ENCODE data around the gene TTC13.
A peak's percentile ranks its signal among the peaks of the same experiment; 100 is the strongest.

The TTC13 gene

DNA sequence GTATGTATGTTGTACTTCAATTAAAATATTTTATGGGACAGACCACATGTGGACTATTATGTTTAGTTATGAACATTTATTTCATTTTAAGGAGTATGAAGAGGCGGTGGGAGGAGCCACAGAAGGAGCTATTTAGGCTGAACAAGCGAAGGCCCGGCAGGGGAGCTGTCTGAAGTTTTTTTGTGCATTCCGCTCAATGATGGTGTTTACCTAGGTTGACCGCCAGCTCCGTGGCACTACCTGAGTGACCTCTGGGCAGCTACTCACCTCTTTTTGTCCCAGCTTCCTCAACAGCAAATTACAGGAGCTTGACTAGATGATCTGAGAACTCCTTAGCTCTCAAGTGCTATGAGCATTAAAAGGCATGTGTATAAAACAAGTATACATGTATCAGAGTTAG is 77.7 kb downstream of the TTC13 start:
- DNase-seq: no peak

DNA sequence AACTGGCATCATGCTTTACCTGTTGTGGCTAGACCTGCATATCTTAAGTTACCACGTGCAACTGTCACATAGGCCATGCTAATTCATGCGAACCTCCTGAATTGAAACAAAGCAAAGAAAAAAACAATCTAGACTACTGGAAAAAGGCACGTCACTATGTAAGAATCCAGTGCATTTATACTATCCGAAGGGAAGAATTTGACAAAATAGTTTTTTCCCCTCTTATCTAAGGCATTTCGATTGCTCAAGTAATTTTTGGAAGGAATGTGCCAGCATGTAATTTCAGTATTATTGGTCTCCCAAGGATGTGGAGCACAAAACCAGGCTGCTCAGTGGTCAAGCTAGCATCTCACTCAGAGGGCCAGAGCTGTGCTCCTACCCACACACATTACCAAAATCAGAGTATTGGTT is 78.8 kb downstream of the TTC13 start:
- DNase-seq: no peak

DNA sequence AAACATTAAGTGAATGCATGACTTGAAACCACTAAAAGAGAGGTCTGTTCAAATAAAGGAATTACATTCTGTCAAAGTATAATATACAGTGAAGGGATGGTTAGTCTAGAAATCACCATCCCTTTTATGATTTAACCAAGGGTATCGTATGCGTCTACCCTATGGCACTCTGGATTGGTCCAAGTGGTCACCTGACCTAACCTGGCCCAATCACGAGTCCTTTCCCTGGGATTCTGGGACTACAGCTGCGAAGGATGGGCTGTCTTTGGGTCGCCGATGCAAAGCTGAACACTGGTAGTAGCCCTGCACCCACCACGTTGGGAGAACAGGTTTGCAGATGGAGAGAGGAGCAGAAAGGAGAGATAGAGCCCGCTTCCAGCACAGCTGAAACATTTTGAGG is 79.9 kb downstream of the TTC13 start:
- no peak for DNase-seq

DNA sequence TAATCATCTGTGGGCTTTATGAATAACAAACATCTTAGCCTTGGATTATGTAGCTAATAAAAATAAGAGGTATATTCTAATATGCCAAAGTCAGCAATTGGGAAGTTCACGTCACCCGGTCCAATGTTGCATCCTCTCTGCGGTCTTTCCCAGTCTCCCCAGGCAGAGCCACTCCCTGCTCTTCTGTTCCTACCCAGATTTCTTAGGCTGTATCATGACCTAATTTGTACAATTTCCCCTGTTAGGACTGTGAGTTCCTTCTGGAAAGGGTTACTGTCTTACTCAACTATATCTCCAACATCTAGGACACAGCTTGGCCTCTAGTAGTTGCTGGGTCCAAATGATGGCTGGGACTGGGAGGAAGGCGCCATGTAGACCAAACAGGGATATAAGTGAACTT is 80.5 kb downstream of the TTC13 start:
- no peak for DNase-seq

DNA sequence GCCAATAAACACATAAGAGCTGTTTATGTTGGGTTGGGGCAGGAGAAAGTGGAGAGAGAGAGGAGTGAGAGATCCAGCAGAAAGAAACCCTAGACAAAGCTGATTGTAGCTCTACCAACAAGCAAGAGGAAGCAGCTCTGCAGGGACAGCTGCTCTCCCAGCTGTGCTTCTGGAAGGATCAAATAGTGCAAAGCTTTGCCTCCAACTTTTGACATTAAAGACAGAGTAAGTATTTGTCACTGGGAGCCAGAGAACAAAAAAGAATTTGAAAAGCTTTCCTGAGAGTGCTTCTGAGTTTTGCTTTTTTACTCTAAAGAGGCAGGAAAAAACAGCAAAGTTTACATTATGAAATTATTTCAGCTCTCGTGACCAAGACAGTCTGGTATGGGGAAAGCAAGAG is 81.9 kb downstream of the TTC13 start:
- no peak for DNase-seq

DNA sequence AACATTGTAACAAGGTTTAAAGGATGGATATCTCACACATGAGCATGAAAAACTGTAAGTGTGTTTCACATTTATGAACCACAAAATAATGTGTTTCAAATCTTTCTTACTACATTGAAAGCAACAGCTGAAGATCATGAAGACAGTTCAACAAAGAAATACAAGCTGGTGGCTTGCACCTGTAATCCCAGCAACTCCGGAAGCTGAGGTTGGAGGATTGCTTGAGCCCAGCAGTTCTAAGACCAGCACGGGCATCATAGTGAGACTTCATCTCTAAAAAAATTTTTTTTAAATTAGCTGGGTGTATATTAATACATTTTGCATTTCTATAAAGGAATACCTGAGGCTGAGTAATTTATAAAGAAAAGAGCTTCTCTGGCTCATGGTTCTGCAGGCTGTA is 83.2 kb downstream of the TTC13 start:
- no peak for DNase-seq

DNA sequence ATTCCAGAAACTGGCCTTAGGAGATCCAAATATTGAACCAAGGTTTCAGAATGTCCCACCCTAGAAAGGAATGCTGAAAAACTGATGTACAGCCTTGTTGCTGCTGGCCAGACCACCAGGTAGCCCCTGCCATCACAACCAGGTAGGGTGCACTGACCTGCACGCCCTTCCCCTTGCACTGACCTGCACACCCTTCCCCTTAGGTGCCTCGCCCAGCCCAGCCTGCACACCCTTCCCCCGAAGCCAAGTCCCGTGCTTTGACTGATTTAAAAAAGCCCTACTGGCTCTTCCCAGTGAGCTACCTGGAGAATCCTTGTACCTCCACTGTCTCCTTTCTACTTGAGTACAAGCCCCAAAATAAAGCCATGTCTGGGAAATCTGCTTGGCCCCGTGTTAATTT is 84.0 kb downstream of the TTC13 start:
- DNase-seq: no peak

DNA sequence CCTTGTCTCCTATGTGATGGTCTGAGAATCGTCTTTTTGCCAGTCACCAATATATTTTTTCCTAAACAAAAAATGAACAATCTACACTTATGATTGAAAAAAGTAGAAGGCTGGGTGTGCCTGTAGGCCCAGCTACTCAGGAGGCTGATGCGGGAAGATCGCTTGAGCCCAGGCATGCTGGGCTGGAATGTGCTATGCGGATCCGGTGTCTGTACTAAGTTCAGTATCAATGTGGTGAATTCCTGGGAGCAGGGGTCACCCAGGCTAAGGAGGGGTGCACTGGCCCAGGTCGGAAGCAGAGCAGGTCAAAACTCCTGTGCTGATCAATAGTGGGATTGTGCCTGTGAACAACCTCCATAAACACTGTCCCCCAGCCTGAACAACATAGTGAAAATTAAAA is 84.6 kb downstream of the TTC13 start:
- no peak for DNase-seq

DNA sequence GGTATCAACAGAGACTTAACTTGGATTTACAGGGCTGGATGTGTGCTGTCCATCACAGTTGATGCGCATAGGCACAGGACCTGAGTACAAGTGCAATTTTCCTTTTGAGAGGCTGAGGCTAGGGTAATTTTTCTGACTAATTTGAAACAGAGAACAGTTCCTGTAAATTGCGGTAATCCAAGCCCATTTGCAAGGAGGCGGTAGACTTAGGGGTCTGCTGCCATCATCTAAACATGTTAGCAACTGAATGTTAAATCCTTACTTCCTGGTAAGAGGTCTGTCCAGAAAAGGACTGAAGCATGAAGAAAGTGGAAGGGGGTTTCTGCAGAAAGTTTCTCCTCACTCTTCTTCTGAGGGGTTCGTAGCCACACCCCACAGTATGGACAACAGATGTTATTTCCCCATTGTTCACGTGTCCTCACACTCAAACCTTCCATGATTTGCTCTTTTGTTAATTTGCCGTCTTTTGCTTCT is 86.6 kb downstream of the TTC13 start:
- DNase-seq: no peak

DNA sequence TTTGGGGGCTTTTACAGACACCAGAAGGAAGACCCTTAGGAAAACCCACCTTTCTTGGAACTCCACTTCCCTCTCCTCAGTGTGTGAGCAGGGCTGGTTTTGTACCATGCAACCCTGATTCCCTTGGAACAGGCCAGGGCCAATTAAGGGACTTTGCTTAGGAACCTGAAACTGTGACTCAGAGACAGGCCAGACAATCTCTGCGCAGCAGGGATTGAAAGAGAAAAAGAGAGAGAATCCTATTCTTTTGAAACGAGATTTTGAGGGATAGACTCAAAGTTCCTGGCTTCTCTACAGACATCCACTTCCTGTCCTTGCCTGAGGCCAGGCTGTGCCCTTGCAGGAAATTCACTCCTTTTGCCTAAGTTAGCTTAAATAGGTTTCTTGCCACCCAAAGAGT is 87.2 kb downstream of the TTC13 start:
- DNase-seq: no peak

DNA sequence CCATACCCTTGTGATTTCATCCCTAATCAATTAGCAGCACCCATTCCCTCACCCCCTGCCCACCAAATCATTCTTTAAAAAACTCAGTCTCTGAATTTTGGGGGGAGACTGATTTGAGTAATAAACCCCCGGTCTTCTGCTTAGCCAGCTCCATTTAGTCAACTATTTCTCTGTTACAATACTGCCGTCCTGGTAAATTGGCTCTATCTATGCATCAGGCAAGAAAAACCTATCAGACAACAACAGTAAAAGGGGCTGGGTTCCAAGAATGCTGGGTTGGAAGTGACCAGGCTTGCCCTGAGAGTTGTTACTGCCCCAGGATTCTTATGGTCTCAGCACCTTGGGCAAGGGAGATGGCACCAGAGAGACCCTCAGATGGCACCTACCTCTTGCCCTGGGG is 94.0 kb downstream of the TTC13 start:
- DNase-seq: no peak

DNA sequence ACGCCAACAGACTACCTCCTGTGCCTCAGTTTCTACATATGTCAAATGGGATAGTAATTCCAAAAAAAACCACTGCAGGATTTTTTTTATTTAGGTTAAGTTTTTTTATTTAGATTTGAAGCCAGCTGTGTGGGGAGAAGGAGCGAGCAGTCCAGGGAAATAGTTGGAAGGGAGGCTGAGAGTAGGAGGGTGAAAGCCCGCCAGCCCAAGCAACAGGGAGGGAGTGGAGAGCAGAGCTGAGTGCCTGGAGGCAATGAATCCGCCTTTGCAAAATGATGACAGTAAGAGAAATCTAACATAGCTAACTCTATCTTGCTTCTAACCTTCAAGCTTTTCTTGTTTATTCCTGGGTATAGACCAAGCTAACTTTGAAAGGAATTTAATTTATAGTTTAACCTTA is 94.7 kb downstream of the TTC13 start:
- no peak for DNase-seq

DNA sequence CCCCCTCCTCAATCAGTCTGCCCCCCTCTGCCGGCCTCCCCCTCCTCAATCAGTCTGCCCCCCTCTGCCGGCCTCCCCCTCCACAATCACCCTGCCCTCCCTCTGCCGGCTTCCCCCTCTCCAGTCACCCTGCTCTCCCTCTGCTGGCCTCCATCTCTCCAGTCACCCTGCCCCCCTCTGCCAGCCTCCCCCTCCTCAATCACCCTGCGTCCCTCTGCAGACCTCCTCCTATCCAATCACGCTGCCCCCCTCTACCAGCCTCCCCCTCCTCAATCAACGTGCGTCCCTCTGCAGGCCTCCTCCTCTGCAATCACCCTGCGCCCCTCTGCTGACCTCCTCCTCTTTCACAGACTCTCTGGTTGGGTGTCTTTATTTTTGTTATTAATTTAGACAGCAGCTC is 98.9 kb downstream of the TTC13 start:
- no peak for DNase-seq

DNA sequence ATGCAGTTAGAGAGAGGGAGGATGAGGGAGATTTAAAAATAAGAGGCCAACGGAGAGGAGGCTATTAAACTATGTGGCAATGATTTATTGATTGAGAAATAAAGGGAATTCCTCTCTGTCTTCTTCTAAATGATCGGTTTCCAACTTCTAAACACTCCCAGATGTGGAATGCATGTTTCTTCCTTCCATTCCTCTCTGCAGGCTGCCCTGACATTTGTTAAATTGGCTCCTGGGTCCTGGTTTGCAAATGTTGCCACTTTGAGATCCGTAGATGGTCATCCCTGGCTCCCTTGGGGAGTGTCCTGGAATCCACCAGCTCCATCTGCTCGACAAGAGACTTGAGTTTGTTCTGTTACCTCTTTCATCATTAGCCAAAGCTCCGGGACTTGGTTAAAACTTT is 100.1 kb downstream of the TTC13 start:
- no peak for DNase-seq

DNA sequence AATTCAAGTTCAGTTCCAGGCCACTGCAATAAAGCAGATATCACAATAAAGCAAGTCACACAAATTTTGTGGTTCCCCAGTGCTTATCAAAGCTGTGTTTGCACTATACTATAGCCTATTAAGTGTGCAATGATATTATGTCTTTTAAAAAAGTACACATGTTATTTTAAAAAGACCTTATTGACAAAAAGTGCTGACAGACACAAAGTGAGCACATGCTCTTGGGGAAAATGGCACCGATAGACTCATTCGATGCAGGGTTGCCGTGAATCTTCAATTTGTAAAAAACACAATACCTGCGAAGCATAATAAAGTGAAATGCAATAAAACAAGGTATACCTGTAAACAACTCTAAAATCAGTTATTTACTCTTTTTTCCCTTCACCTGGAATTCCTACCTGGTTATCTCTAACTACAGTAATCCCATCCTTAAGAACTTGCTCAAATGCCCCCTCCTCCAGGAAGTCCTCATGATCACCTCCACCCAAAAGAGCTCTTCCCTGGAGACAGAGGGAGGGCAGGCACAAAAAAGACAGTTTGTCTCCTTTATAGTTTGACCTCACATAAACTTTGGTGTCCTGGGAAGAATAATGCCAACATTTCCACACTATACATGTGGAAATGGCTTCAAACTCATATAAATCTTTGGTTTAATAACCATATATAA is 100.6 kb downstream of the TTC13 start:
- no peak for DNase-seq

DNA sequence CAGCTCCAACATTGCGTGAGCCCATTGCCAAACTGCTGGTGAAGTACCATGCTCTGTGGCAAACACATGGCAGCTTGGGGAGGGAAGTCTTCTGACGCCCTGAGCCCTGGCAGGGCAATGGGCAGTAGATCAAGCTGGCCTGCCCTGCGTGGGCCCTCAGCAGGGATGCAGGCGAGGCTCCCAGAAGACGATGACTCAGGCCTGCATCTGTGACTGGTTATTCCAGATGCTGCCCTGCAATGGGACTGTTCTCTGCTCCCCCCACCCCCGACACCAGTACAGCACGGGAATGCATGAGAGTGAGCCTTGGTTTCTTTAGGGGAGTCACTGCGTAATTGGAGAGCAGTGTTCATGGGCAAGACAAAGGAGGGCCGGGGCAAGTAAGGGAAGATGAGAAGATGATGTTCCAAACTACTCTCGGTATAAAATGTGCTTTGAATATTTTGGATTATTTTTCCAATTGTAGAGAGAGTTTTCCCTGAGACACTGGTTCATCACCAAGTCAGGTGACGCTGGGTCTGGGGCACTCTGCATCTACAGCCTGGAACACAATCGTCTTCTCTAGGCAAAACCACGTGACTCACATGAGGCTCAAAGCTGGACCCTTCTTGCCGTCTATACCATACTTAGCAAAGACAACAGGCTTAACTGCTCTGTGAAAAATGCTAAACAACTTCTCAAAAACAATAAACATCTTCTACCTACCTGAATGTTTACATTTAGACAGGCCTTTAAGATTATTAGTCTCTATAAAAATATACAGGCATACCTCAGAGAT is 101.3 kb downstream of the TTC13 start:
- no peak for DNase-seq

DNA sequence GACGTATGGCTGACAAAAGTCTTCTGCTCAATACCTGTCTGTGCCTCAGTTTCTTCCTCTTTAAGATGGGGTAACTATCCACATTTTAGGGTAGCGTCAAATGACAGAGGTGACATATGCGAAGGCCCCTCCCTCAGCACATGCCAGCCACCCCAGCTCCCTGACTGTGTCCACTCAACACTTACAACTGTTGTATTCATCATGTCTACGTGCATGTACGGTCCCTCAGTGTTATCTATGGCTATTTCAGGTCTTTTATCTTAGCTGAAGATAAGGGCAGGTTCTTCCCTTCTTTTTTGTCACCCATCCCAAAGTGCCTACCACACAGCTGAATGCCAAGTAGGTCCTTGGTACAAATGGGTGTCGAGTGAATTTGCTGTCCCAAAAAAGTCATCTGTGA is 102.0 kb downstream of the TTC13 start:
- no peak for DNase-seq

DNA sequence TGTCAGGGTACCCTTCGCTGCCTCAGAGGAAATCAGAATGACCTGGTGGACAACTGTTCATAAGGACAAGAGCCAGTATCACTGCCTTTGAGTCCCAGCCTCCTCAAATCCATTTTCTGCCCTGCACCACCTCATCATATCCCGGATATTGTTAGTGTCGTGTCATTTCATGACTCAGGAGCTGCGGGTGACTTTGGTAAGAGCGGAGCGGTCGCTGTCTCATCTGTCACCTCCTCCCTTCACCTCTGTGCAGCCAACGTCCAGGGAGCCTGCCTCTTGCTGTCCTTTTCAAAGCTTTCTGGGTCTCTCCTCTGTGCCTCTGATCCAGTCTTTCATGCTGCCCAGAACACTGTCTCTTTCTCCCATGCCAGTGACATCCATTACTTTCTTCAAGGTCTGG is 103.3 kb downstream of the TTC13 start:
- DNase-seq: no peak

DNA sequence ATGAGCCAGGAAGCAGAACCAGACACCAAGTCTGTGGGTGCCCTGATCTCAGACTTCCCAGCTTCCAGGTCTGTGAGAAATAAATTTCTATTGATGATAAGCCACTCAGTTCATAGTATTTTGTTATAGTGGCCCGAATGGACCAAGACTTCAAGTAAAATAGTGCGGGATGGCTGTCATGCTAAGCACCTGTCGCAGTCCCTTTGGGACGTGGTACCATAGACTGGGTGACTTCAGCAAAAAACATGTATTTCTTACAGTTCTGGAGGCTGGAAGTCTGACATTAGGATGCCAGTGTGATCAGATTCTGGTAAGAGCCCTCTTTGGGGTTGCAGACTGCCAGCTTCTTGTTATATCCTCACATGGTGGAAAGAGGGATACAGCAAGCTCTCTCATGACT is 107.7 kb downstream of the TTC13 start:
- DNase-seq: no peak

DNA sequence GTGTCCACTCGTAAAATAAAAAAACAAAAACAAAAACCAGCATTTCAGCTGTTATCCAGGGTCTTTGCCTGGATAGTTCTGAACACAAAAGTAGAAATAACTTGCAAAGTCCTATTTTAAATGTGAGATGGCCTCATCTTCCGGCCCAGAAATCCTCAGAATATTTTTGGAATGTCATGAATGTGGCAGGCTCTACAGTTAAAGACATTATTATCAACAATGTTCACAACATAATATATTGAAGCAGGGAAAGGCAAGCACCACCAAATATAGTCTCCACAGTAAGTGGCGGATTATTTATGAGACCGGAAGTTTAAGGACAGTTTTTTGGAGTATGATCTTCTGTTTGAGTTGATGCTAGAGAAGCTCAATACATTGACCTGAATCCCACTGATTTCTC is 109.2 kb downstream of the TTC13 start:
- no peak for DNase-seq

DNA sequence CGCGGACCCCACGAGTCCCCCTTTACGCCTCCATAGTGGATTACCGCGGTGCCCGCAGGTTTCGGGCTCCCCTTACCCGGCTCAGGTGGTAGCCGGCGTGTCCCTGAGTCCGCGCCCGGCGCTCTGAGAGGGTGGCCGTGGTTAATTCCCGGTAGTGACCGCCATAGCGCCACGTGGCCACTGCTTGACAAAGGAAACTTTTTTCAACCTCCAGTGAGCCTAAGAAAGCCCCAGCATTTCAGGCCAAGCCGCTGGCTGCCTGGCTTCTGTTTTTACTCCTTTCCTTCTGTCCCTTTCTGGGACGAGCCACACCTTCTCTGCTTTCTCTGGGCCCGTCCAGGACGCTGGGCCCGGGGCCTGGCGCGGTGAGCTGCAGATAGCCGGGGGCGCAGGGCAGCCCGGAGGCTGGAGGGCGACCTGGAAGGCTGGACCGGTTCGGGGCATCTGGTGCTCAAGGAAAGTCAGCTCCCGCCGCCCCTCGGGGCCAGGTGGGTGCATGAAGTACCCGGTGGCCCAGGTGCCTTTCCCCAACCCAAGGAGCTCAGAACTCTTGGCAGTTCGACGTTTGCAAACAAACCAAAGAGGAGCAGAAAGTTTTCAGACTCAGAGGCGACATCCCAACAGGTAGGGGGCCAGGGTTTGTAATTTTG is 109.8 kb downstream of the TTC13 start:
- DNase-seq: no peak

DNA sequence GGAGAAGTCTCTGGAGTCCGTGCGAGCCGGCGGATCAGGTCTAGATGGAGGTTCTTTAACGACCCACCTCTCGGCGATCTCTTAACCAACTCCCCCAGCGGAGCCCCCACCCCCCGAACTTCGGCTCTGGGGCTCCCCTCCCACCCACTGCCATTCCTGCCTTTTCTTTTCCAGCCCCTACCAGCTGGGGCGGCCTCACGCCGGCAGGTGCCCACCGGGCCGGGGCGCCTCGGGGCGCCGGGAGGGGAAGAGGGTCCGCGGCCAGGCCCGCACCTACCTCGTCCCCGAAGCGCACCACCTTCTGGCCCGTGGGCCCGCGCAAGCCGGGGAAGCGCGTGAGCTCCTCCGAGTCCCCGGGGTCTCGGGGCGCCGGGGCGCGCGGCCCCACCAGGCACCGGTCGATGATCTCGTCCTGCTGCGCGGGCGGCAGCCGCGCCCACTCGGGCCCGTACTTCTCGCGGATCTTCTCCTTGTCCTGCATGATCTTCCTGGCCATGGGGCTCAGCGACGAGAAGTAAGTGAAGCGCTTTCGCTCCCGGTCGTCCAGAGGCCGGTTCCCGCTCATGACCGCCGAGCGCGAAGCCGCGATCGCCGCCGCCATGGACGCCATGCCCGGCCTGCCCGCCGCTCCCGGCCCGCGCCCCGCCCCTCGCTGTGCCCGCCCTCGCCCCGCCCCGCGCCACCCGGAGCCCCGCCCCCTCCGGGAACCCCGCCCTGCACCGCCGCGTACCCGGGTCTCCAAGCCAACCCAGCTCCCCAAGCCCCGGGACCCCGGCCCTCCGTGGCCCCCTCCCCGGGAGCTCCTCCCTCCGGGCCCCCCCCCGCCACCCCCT is 110.5 kb downstream of the TTC13 start, which contains the start of gene C1orf198:
Gene C1orf198, minus strand, starts transcription at position 619 of the 833 bp plus-strand sequence. Its CDS starts 9 bp downstream, at position 610.
- peak; percentile 78 for DNase-seq
